Body of pancreas (tissue), 4 donors: Measurements from ENCODE around the gene ZNF160.

Experiments
- CTCF ChIP-seq, 7 experiments: fragments of 450-650 bp in 4 of 7; fragments of 200-600 bp in 3 of 7; sonication (generic) in 3 of 7; IDR thresholded peaks; one replicate each; pipeline ENCODE4 v1.5.1; 2016 to 2019; ENCODE audit warnings: antibody characterized with exemption in 7 of 7
- POLR2A ChIP-seq, 3 donors: fragments of 450-650 bp; IDR thresholded peaks; one replicate each; pipeline ENCODE4 v1.6.1; 2016; ENCODE audit warnings: antibody characterized with exemption in 3 of 3, mild to moderate bottlenecking in 2 of 3

GRCh38 chr19:53068199-53068598 lies 35.0 kb downstream of the ZNF160 start:
- TF ChIP-seq CTCF (IDR thresholded peaks at IDR 0.05) = no peak
- TF ChIP-seq POLR2A (IDR thresholded peaks at IDR 0.05) = no peak
